K562 (cell line): ENCODE data around the gene CHERP.

Source experiments
- TF ChIP-seq, protein P1 (sequence below): sonication (generic); formaldehyde crosslinking; IDR thresholded peaks from 2 replicates; pipeline ENCODE4 v1.8.1; 2022; ENCODE audit warnings: missing genetic modification reagents
- TF ChIP-seq, protein P2 (sequence below), 3 experiments: IDR thresholded peaks in 2 of 3; conservative IDR thresholded peaks in 1 of 3; 2 replicates each; pipeline ENCODE4 v1.5.1; 2011 to 2012; ENCODE audit warnings: low read length in 3 of 3, mild to moderate bottlenecking in 3 of 3, control low read depth in 2 of 3, improper control_type of control experiment in 1 of 3, inconsistent platforms in 1 of 3, low read depth in 1 of 3, mixed read lengths in 1 of 3, moderate library complexity in 1 of 3; ENCODE audit not compliant: insufficient read depth in 2 of 3

DNA sequence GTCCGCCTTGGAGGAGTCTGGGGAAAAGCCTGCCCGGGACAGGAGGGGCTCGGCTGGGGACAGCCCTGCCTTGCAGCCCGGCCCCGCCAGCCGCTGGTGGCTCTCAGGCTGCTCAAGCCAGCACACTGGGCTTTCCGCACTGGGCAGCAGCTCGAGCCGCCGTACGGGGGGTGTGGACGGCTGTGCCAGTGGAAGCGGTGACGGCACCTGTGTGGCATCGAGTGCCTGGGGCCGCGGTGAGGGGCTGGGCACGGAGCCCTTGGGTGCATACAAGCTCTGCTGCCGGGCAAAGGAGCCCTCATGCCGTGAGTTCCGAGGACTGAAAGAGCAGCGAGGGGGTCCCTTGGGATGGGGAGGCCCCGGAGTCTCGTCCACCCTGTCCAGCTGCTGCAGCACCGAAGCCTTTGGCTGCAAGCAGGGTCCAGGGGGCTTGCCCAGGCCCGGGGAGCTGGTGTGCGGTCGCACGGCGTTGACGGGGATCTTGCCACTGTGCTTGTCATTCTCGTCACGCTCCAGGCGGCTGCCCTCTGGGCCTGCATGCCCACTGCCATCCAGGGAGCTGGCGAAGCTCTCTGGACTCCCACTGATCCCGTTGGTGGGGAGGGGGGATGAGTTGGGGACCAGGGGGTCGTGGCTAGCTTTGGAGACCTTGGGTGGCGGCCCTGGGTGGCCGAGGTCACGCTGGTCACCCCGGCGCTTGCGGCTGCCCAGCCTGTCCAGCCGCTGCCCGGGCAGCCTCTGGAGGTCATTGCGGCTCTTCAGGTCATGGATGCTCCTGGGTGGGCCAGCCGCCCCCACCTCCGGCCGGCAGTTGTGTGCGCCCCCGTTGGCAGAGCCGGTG is 34.7 kb upstream of the CHERP start:
- TF ChIP-seq, protein P1, sequence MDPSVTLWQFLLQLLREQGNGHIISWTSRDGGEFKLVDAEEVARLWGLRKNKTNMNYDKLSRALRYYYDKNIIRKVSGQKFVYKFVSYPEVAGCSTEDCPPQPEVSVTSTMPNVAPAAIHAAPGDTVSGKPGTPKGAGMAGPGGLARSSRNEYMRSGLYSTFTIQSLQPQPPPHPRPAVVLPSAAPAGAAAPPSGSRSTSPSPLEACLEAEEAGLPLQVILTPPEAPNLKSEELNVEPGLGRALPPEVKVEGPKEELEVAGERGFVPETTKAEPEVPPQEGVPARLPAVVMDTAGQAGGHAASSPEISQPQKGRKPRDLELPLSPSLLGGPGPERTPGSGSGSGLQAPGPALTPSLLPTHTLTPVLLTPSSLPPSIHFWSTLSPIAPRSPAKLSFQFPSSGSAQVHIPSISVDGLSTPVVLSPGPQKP (CRISPR knock-in tag), result no peak
- TF ChIP-seq, protein P2, sequence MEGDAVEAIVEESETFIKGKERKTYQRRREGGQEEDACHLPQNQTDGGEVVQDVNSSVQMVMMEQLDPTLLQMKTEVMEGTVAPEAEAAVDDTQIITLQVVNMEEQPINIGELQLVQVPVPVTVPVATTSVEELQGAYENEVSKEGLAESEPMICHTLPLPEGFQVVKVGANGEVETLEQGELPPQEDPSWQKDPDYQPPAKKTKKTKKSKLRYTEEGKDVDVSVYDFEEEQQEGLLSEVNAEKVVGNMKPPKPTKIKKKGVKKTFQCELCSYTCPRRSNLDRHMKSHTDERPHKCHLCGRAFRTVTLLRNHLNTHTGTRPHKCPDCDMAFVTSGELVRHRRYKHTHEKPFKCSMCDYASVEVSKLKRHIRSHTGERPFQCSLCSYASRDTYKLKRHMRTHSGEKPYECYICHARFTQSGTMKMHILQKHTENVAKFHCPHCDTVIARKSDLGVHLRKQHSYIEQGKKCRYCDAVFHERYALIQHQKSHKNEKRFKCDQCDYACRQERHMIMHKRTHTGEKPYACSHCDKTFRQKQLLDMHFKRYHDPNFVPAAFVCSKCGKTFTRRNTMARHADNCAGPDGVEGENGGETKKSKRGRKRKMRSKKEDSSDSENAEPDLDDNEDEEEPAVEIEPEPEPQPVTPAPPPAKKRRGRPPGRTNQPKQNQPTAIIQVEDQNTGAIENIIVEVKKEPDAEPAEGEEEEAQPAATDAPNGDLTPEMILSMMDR (IDR thresholded peaks at IDR 0.05 in 2 of 3, conservative IDR thresholded peaks at IDR 0.05 in 1 of 3; ENCODE audit: insufficient read depth in 2 of 3, low read depth in 1 of 3, low read length in 3 of 3), result no peak
